ENCODE data around the gene GPD2. TPM values are rescaled to one million over a fixed set of nuclear protein-coding genes. Genes with fewer than 3 reads are reported as not detected.

Gene GPD2
- total and polyA plus RNA-seq, 2 of the 13 experiments (the other 11 are each of a cell fraction or from before 2014, with no cell fraction given) = not detected

DNA sequence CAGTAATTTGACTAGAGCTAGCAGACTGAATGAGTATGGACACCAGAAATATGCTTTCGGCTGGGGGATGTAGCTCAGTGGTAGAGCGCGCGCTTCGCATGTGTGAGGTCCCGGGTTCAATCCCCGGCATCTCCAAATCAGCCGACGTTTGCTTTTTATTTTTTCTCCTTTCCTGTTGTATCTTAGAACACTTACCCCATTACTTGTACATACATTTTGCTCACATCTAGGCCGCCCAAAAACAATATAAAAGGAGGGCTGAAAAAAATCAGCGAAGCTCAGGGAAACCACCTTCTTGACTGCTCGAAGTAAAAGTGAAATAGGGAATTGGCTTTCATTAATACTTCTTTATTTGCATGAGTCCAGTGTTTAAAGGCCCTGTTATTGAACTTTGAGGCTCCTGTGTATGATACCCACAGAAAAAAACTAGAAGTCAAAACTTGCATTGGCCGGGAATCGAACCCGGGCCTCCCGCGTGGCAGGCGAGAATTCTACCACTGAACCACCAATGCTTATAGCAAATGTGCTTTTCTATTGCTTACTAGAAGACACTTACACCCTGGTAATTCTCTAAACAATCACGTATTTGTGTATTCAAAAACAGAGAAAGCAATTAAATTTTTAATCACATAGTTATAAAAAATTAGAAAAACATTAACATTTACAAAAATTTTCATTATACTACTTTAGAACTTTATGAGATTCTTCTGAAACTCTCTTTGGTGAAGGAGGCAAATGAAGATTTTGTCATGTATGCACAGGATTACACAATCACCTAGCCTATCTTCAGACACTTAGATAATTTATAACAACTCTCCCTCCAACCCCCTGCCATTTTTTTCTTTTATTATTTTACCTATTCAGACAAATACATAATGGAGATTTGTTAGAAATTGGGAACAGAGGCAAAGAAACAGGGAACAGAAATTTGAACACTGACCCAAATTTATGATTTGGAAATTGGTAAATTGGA is 35.2 kb upstream of the GPD2 start (continued):
- TF ChIP-seq, protein P1, sequence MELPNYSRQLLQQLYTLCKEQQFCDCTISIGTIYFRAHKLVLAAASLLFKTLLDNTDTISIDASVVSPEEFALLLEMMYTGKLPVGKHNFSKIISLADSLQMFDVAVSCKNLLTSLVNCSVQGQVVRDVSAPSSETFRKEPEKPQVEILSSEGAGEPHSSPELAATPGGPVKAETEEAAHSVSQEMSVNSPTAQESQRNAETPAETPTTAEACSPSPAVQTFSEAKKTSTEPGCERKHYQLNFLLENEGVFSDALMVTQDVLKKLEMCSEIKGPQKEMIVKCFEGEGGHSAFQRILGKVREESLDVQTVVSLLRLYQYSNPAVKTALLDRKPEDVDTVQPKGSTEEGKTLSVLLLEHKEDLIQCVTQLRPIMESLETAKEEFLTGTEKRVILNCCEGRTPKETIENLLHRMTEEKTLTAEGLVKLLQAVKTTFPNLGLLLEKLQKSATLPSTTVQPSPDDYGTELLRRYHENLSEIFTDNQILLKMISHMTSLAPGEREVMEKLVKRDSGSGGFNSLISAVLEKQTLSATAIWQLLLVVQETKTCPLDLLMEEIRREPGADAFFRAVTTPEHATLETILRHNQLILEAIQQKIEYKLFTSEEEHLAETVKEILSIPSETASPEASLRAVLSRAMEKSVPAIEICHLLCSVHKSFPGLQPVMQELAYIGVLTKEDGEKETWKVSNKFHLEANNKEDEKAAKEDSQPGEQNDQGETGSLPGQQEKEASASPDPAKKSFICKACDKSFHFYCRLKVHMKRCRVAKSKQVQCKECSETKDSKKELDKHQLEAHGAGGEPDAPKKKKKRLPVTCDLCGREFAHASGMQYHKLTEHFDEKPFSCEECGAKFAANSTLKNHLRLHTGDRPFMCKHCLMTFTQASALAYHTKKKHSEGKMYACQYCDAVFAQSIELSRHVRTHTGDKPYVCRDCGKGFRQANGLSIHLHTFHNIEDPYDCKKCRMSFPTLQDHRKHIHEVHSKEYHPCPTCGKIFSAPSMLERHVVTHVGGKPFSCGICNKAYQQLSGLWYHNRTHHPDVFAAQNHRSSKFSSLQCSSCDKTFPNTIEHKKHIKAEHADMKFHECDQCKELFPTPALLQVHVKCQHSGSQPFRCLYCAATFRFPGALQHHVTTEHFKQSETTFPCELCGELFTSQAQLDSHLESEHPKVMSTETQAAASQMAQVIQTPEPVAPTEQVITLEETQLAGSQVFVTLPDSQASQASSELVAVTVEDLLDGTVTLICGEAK (IDR thresholded peaks at IDR 0.05) = no peak
- TF ChIP-seq, protein P1 (CRISPR knock-in tag; IDR thresholded peaks at IDR 0.05) = no peak
- no peak for TF ChIP-seq SMARCE1 (IDR thresholded peaks at IDR 0.05; ENCODE audit: borderline replicate concordance)
- 0 out of 2 replicates have a peak, but pooled peaks have one; percentile 9 for TF ChIP-seq NAIF1 (CRISPR knock-in tag; IDR thresholded peaks at IDR 0.05; ENCODE audit: borderline replicate concordance)
- TF ChIP-seq ZNF703 (CRISPR knock-in tag; IDR thresholded peaks at IDR 0.05; ENCODE audit: borderline replicate concordance) = no peak
- peak; percentile 60 for TF ChIP-seq TBL1XR1 (IDR thresholded peaks at IDR 0.05; ENCODE audit: borderline replicate concordance, low read length, partially characterized antibody)
- TF ChIP-seq ZUFSP (CRISPR knock-in tag; IDR thresholded peaks at IDR 0.05; ENCODE audit: borderline replicate concordance) = no peak
- TF ChIP-seq, protein P2, sequence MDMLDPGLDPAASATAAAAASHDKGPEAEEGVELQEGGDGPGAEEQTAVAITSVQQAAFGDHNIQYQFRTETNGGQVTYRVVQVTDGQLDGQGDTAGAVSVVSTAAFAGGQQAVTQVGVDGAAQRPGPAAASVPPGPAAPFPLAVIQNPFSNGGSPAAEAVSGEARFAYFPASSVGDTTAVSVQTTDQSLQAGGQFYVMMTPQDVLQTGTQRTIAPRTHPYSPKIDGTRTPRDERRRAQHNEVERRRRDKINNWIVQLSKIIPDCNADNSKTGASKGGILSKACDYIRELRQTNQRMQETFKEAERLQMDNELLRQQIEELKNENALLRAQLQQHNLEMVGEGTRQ (IDR thresholded peaks at IDR 0.05; ENCODE audit: low read depth, low read length) = no peak
- TF ChIP-seq, protein P2 (CRISPR knock-in tag; IDR thresholded peaks at IDR 0.05; ENCODE audit: borderline replicate concordance) = no peak
- TF ChIP-seq, protein P3, sequence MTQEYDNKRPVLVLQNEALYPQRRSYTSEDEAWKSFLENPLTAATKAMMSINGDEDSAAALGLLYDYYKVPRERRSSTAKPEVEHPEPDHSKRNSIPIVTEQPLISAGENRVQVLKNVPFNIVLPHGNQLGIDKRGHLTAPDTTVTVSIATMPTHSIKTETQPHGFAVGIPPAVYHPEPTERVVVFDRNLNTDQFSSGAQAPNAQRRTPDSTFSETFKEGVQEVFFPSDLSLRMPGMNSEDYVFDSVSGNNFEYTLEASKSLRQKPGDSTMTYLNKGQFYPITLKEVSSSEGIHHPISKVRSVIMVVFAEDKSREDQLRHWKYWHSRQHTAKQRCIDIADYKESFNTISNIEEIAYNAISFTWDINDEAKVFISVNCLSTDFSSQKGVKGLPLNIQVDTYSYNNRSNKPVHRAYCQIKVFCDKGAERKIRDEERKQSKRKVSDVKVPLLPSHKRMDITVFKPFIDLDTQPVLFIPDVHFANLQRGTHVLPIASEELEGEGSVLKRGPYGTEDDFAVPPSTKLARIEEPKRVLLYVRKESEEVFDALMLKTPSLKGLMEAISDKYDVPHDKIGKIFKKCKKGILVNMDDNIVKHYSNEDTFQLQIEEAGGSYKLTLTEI (CRISPR knock-in tag; conservative IDR thresholded peaks at IDR 0.05) = no peak
- no peak for TF ChIP-seq SKI (IDR thresholded peaks at IDR 0.05; ENCODE audit: partially characterized antibody)
- no peak for TF ChIP-seq TOE1 (CRISPR knock-in tag; IDR thresholded peaks at IDR 0.05)
- 0 out of 2 replicates have a peak, but pooled peaks have one; percentile 37 for TF ChIP-seq STAT5B (CRISPR knock-in tag; IDR thresholded peaks at IDR 0.05)
